PC-3 (cell line): Measurements from ENCODE around the gene PAPSS2. TPM values are rescaled to one million over a fixed set of nuclear protein-coding genes. Genes with fewer than 3 reads are reported as not detected.
A peak's percentile ranks its signal among the peaks of the same experiment; 100 is the strongest.

Source experiments
- ATAC-seq: fragments of 200-7000 bp; cut with Tn5 transposase; 2 replicates; pipeline ENCODE4 v1.9.1; 2020; ENCODE audit warnings: mild to moderate bottlenecking, moderate library complexity
- BruUV-seq: library from RNA; stranded (reverse); fragments of 400-500 nt; replicated peaks from 2 replicates; lab custom pipeline; 2021; lab: Mats Ljungman, UMichigan
- CTCF ChIA-PET: fragments of 300-600 bp; sonication (Branson Sonifier 250); formaldehyde crosslinking; loops from one replicate; lab custom pipeline; 2022; ENCODE audit warnings: antibody characterized with exemption; lab: Charles Lee
- POLR2A ChIA-PET: fragments of 300-600 bp; sonication (Branson Sonifier 250); formaldehyde crosslinking; loops from one replicate; lab custom pipeline; 2022; ENCODE audit warnings: antibody characterized with exemption; ENCODE audit not compliant: unreplicated experiment; lab: Charles Lee
- DNase-seq: peaks from one replicate; pipeline ENCODE4 v3.0.0-alpha.2; 2015
- H2AFZ ChIP-seq: fragments of 300-600 bp; sonication (generic); 2 replicates; pipeline ENCODE4 v1.6.0; 2016; ENCODE audit warnings: antibody characterized with exemption, low read length
- H3F3A ChIP-seq: fragments of 300-600 bp; sonication (generic); one replicate; pipeline ENCODE4 v1.6.0; 2017; ENCODE audit warnings: antibody characterized with exemption, low read length, control low read depth, mild to moderate bottlenecking; ENCODE audit not compliant: unreplicated experiment
- H3K27ac ChIP-seq: fragments of 300-600 bp; sonication (generic); 2 replicates; pipeline ENCODE4 v1.5.1; 2016; ENCODE audit warnings: mild to moderate bottlenecking, low read length
- H3K27me3 ChIP-seq: fragments of 300-600 bp; sonication (generic); 2 replicates; pipeline ENCODE4 v1.6.1; 2016; ENCODE audit warnings: low read length, mixed read lengths
- H3K36me3 ChIP-seq: fragments of 300-600 bp; sonication (generic); 2 replicates; pipeline ENCODE4 v1.6.1; 2016; ENCODE audit warnings: low read depth, mixed run types, low read length, mixed read lengths
- H3K4me1 ChIP-seq: fragments of 300-600 bp; sonication (generic); 2 replicates; pipeline ENCODE4 v1.5.1; 2016; ENCODE audit warnings: low read length; ENCODE audit not compliant: insufficient read depth
- H3K4me2 ChIP-seq: fragments of 300-600 bp; sonication (generic); 2 replicates; pipeline ENCODE4 v1.6.0; 2016; ENCODE audit warnings: low read length
- H3K4me3 ChIP-seq: fragments of 300-600 bp; sonication (generic); 2 replicates; pipeline ENCODE4 v1.5.1; 2016; ENCODE audit warnings: mild to moderate bottlenecking, low read length, mixed read lengths
- H3K79me2 ChIP-seq: fragments of 300-600 bp; sonication (generic); 2 replicates; pipeline ENCODE4 v1.6.1; 2017; ENCODE audit warnings: low read length, mixed read lengths
- H3K9ac ChIP-seq: fragments of 300-600 bp; sonication (generic); 2 replicates; pipeline ENCODE4 v1.6.0; 2016; ENCODE audit warnings: mild to moderate bottlenecking, low read length
- H3K9me2 ChIP-seq: fragments of 300-600 bp; sonication (generic); replicated peaks from 2 replicates; pipeline ENCODE4 v1.6.1; 2016; ENCODE audit warnings: mixed run types, low read length, mixed read lengths
- H3K9me3 ChIP-seq: fragments of 300-600 bp; sonication (generic); 2 replicates; pipeline ENCODE4 v1.6.1; 2016; ENCODE audit warnings: low read length, mixed read lengths
- H4K20me1 ChIP-seq: fragments of 300-600 bp; sonication (generic); 2 replicates; pipeline ENCODE4 v1.6.1; 2016; ENCODE audit warnings: low read length, mixed read lengths
- CTCF ChIP-seq: fragments of 300-600 bp; sonication (generic); conservative IDR thresholded peaks from 2 replicates; pipeline ENCODE4 v1.5.1; 2017; ENCODE audit warnings: antibody characterized with exemption, low read depth, mild to moderate bottlenecking, low read length
- EZH2 ChIP-seq: fragments of 300-600 bp; sonication (generic); IDR thresholded peaks from one replicate; pipeline ENCODE4 v1.6.1; 2017; ENCODE audit warnings: antibody characterized with exemption, mild to moderate bottlenecking, low read length; ENCODE audit not compliant: unreplicated experiment
- EZH2phosphoT487 ChIP-seq: fragments of 300-600 bp; sonication (generic); IDR thresholded peaks from 2 replicates; pipeline ENCODE4 v1.6.1; 2018; ENCODE audit warnings: mild to moderate bottlenecking, antibody characterized with exemption, low read length, borderline replicate concordance
- intact Hi-C: fragments of 100-400 bp; cut with micrococcal nuclease; formaldehyde crosslinking; loops from 2 replicates; pipeline ENCODE4 v1.9.0; 2023
- total RNA-seq: library from RNA; depleted of rRNA; stranded (reverse); fragments of >200 nt; gene quantifications from 2 replicates; pipeline ENCODE4 v1.2.3, GENCODE V29; 2014

Gene PAPSS2
- total RNA-seq, 1 experiment from 2014 or later, result 16.4 TPM

GRCh38 chr10:87654212-87654611 is 5.5 kb upstream of the PAPSS2 start:
- Histone ChIP-seq H3F3A (no peaks in the 10 kb centered on the region), H4K20me1 (no peaks in the 10 kb centered on the region), H3K27ac (no peak overlapping the region), H3K4me1 (peaks cover 22% of the 10 kb centered on the region), H2AFZ (no peak overlapping the region), H3K9me3 (no peaks in the 10 kb centered on the region), H3K27me3 (no peaks in the 10 kb centered on the region), H3K79me2 (no peaks in the 10 kb centered on the region), H3K4me2 (no peak overlapping the region), H3K36me3 (no peaks in the 10 kb centered on the region; the same call in 1 of the 2 replicates), H3K9me2 (no peaks in the 10 kb centered on the region), H3K4me3 (no peak overlapping the region), H3K9ac (no peak overlapping the region)
- peak; percentile 22 for DNase-seq
- no TSS peak for BruUV-seq
- POLR2A ChIA-PET, result no interaction called here
- intact Hi-C loops, result no loop called here
- CTCF ChIA-PET, result no interaction called here
- TF ChIP-seq CTCF (no peak), EZH2phosphoT487 (no peak)
- peak; percentile 40; the same call in 1 of the 2 replicates for ATAC-seq

GRCh38 chr10:87656431-87657072 is 3.1 kb upstream of the PAPSS2 start:
- H3K9me3 ChIP-seq, result no peaks in the 10 kb centered on the region
- DNase-seq (peak; percentile 48), ATAC-seq (no peak)
- no peaks in the 10 kb centered on the region for H3K9me2 ChIP-seq
- BruUV-seq, result no TSS peak
- intact Hi-C loops, result loop anchor here (1.0 to 2.0 kb wide), 4 partner anchors 79 to 123 kb away; no protein-coding TSS in a partner anchor
- no peak overlapping the region for H3K27ac ChIP-seq
- no peaks in the 10 kb centered on the region for H3F3A ChIP-seq
- no peak overlapping the region for H3K4me3 ChIP-seq
- no peak overlapping the region for H3K4me2 ChIP-seq
- H2AFZ ChIP-seq, result no peak overlapping the region; the same call in 1 of the 2 replicates
- H3K9ac ChIP-seq, result no peak overlapping the region
- ChIA-PET CTCF (no interaction called here), POLR2A (no interaction called here)
- no peaks in the 10 kb centered on the region for H3K27me3 ChIP-seq
- peak; percentile 81 for TF ChIP-seq CTCF
- TF ChIP-seq EZH2phosphoT487, result no peak
- no peak for TF ChIP-seq EZH2
- H3K79me2 ChIP-seq, result peaks cover 16% of the 10 kb centered on the region
- H3K36me3 ChIP-seq, result no peaks in the 10 kb centered on the region; the same call in 1 of the 2 replicates
- no peaks in the 10 kb centered on the region for H4K20me1 ChIP-seq
- peaks cover 22% of the 10 kb centered on the region for H3K4me1 ChIP-seq

- ChIA-PET POLR2A (no interaction called here), CTCF (interaction anchor here (0.7 to 1.2 kb wide), 2 partner anchors 61 to 110 kb away, joined by 3 to 5 read pairs; no protein-coding TSS in a partner anchor)
- H3K4me1 ChIP-seq, result peaks cover 28% of the 10 kb centered on the region
- no peak overlapping the region for H3K9ac ChIP-seq
- H3K9me3 ChIP-seq, result no peaks in the 10 kb centered on the region
- H3K27ac ChIP-seq, result peak overlapping the region; percentile 38
- TF ChIP-seq EZH2phosphoT487, result no peak
- TF ChIP-seq EZH2, result no peak
- no peak for TF ChIP-seq CTCF
- no peaks in the 10 kb centered on the region for H3K27me3 ChIP-seq
- H3K9me2 ChIP-seq, result no peaks in the 10 kb centered on the region
- no TSS peak for BruUV-seq
- H3K36me3 ChIP-seq, result no peaks in the 10 kb centered on the region; the same call in 1 of the 2 replicates
- peak overlapping the region; percentile 58 for H2AFZ ChIP-seq
- no peaks in the 10 kb centered on the region for H3F3A ChIP-seq
- peak; percentile 46 for DNase-seq
- ATAC-seq, result peak; percentile 21
- peaks cover 21% of the 10 kb centered on the region for H3K79me2 ChIP-seq
- intact Hi-C loops, result loop anchor here (2.0 kb wide), 1 partner anchor 109 kb away; no protein-coding TSS in a partner anchor
- peak overlapping the region; percentile 43 for H3K4me2 ChIP-seq
- H3K4me3 ChIP-seq, result 0 out of 2 replicates have a peak overlapping the region, but pooled peaks have one; percentile 9
- no peaks in the 10 kb centered on the region for H4K20me1 ChIP-seq
These were observed 2.3 kb upstream of the PAPSS2 start for GRCh38 chr10:87657371-87657770.
